ENCODE measurements around the gene MPHOSPH8.

MPHOSPH8 gene

GRCh38 chr13:19606152-19606551 lies 27.3 kb upstream of the MPHOSPH8 start:
- H3K9ac ChIP-seq (ENCODE audit: low read length), result no peak overlapping the region
- no peaks in the 10 kb centered on the region for H3K9me3 ChIP-seq (replicated peaks; ENCODE audit: insufficient read depth, low read length)
- H3K9me2 ChIP-seq (replicated peaks; ENCODE audit: insufficient read depth, low read length), result no peaks in the 10 kb centered on the region
- H4K20me1 ChIP-seq (ENCODE audit: insufficient read depth, low read length), result no peaks in the 10 kb centered on the region
- no peak overlapping the region for H3K27ac ChIP-seq (ENCODE audit: low read length)
- no peaks in the 10 kb centered on the region for H3K36me3 ChIP-seq (replicated peaks; ENCODE audit: insufficient read depth, low read length)
- no peaks in the 10 kb centered on the region for H3F3A ChIP-seq (ENCODE audit: insufficient read depth, low read length)
- no peak overlapping the region for H3K4me2 ChIP-seq (ENCODE audit: low read depth, low read length)
- H3K79me2 ChIP-seq (ENCODE audit: low read length), result no peaks in the 10 kb centered on the region
- no peak overlapping the region for H3K4me3 ChIP-seq (ENCODE audit: low read length)
- no peak for DNase-seq
- no peaks in the 10 kb centered on the region for H3K4me1 ChIP-seq (ENCODE audit: low read length)
- no peak for TF ChIP-seq CTCF (IDR thresholded peaks at IDR 0.05; ENCODE audit: low read length)
- H3K27me3 ChIP-seq (replicated peaks; ENCODE audit: insufficient read depth, low read length), result no peaks in the 10 kb centered on the region
- no peak overlapping the region for H2AFZ ChIP-seq (ENCODE audit: low read length)

DNA sequence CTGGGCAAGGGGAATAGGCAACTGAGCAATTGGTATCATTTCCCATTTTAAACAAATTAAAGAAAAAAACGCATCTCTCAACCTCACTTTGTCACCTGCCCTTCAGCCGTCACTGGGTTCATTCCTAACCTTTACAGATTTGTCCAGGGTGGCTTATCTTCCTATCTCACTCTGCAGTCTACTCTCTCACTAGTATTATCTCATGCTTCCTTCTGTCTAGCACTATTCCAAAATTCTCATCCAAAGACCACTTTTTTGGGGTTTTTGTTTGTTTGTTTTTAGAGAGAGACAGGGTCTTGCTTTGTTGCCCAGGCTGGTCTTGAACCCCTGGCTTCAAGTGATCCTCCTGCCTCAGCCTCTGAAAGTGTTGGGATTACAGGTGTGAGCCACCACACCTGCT lies 26.7 kb upstream of the MPHOSPH8 start:
- Histone ChIP-seq H3F3A (ENCODE audit: insufficient read depth, low read length) (no peaks in the 10 kb centered on the region), H3K9me3 (replicated peaks; ENCODE audit: insufficient read depth, low read length) (no peaks in the 10 kb centered on the region), H2AFZ (ENCODE audit: low read length) (no peak overlapping the region), H4K20me1 (ENCODE audit: insufficient read depth, low read length) (no peaks in the 10 kb centered on the region), H3K27ac (ENCODE audit: low read length) (no peak overlapping the region), H3K4me2 (ENCODE audit: low read depth, low read length) (no peak overlapping the region), H3K9ac (ENCODE audit: low read length) (no peak overlapping the region), H3K36me3 (replicated peaks; ENCODE audit: insufficient read depth, low read length) (no peaks in the 10 kb centered on the region), H3K4me1 (ENCODE audit: low read length) (no peaks in the 10 kb centered on the region), H3K79me2 (ENCODE audit: low read length) (no peaks in the 10 kb centered on the region), H3K4me3 (ENCODE audit: low read length) (no peak overlapping the region), H3K9me2 (replicated peaks; ENCODE audit: insufficient read depth, low read length) (no peaks in the 10 kb centered on the region), H3K27me3 (replicated peaks; ENCODE audit: insufficient read depth, low read length) (no peaks in the 10 kb centered on the region)
- no peak for TF ChIP-seq EZH2 (optimal IDR thresholded peaks at IDR 0.05; ENCODE audit: low read depth, low read length)
- no peak for TF ChIP-seq CTCF (IDR thresholded peaks at IDR 0.05; ENCODE audit: low read length)
- TF ChIP-seq EZH2phosphoT487 (IDR thresholded peaks at IDR 0.05; ENCODE audit: low read length), result no peak
- DNase-seq, result no peak

- Histone ChIP-seq H3K4me1 (ENCODE audit: low read length) (no peaks in the 10 kb centered on the region), H3K27ac (ENCODE audit: low read length) (no peak overlapping the region), H4K20me1 (ENCODE audit: insufficient read depth, low read length) (no peaks in the 10 kb centered on the region), H3K9me2 (replicated peaks; ENCODE audit: insufficient read depth, low read length) (no peaks in the 10 kb centered on the region), H3K27me3 (replicated peaks; ENCODE audit: insufficient read depth, low read length) (no peaks in the 10 kb centered on the region), H3K9me3 (replicated peaks; ENCODE audit: insufficient read depth, low read length) (no peaks in the 10 kb centered on the region), H2AFZ (ENCODE audit: low read length) (no peak overlapping the region), H3K36me3 (replicated peaks; ENCODE audit: insufficient read depth, low read length) (no peaks in the 10 kb centered on the region), H3K4me2 (ENCODE audit: low read depth, low read length) (no peak overlapping the region), H3K79me2 (ENCODE audit: low read length) (no peaks in the 10 kb centered on the region), H3K4me3 (ENCODE audit: low read length) (no peak overlapping the region), H3F3A (ENCODE audit: insufficient read depth, low read length) (no peaks in the 10 kb centered on the region), H3K9ac (ENCODE audit: low read length) (no peak overlapping the region)
- TF ChIP-seq CTCF (IDR thresholded peaks at IDR 0.05; ENCODE audit: low read length) (no peak), EZH2phosphoT487 (IDR thresholded peaks at IDR 0.05; ENCODE audit: low read length) (no peak), EZH2 (optimal IDR thresholded peaks at IDR 0.05; ENCODE audit: low read depth, low read length) (no peak)
- no peak for DNase-seq
Observed at GRCh38 chr13:19607523-19608078, 25.9 kb upstream of the MPHOSPH8 start.

All from MM.1S (cell line).